Measurements from ENCODE around the gene PTPRG.
"Not testable (repeated sequence)": the region's sequence is repeated elsewhere in the genome, so short reads cannot be mapped to it uniquely, and the experiment has no call there.

The PTPRG gene

DNA sequence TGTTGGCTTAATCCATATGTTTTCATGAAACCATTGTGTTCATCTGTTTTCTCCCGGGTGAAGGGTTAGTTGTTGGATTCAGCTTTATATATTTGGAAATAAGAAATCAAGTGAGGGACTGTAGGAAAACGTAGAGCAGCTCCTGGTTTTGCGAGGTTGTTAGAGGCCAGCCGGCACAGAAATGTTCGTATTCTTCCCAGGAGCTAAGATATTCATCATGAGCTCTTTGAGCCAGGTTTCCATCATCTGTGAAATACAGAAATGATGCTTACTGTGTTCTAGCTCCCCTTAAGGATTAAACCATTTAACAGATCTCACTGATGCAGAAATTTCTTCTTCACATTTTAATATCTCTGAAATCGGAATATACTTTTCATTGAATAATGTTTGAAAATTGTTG is 235.5 kb downstream of the PTPRG start:
- no peak for DNase-seq (ENCODE audit: low read depth)

DNA sequence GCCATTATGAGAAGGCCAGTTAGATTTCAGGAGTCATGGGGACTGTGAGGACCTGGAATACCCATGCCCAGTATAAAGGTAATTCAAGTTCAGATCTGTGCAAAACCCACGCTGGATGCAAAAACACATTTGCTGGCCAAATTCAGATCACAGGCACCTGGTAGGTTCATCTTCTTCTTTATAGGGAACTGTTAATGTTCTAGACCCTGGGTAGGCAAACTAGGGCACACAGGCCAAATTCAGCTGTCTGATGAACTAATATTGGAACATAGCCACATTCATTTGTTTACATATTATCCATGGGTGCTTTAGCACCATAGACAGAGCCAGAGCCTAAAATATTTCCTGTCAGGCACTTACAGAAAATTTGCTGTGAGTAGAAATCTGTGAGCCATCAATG is 241.4 kb downstream of the PTPRG start:
- no peak for DNase-seq (ENCODE audit: low read depth)

DNA sequence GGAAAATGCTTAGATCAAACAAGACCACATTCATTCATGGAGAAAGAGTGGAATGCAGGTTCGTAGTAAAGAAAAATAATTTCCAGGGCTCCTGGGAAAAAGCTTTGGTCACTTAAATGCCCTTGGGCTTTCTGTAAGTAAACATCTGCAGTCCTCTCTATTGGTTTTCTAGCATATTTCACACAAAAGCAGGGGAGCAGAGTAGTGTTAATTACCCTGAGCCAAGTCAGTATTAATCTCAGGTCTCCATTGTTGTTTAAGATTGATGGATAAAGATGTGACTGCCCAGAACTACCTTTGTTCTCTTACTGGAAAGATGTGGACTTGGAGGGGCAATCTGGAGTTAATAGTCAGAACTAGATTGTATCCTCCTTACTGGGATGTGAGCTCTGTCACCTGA is 242.6 kb downstream of the PTPRG start:
- DNase-seq (ENCODE audit: low read depth), result no peak

DNA sequence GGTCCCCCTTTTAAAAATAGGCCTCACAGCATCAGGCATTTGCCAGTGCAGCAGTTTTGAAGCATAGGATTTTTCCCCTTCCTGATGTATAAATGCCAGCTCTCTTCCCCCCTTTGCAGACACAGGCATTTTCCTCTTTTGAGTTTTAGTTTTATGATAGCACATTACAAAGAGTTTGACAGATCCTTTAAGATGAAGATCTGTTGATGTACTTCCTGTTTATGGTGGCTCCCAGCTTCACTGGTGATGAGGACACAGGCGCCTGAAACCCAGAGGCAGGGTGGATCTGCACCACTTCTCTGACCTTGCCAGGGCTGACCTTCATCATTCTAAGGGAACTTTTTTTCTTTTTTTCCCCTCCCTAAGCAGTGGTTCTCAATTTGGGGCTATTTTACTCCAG is 243.4 kb downstream of the PTPRG start:
- DNase-seq (ENCODE audit: low read depth), result no peak

DNA sequence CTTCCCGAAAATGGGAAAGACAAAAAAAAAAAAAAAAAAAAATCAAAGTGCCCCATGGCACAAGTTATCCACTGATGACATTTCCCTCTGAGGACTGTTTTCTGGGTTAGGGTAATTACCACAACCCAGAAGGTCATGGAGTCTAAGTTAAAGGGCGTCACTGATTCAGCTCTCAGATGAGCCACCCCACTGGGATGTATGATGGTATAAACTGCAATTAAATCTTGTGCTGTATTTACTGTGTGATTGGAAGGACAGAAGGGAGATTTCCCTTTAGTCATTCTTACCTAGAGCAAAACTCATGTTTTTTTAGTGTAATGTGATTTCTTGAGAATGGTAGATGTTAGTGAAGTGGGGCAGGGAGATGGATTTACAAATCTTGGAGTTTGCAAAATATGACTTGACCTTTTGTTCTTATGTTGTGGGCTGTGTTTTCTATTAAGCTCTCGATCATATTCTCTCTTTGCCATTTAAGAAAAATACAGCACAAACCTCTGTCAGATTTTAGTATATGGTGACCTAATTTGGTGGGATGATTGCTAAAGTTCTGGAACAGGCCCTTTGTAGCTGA is 244.2 kb downstream of the PTPRG start:
- DNase-seq (ENCODE audit: low read depth), result peak; percentile 48

DNA sequence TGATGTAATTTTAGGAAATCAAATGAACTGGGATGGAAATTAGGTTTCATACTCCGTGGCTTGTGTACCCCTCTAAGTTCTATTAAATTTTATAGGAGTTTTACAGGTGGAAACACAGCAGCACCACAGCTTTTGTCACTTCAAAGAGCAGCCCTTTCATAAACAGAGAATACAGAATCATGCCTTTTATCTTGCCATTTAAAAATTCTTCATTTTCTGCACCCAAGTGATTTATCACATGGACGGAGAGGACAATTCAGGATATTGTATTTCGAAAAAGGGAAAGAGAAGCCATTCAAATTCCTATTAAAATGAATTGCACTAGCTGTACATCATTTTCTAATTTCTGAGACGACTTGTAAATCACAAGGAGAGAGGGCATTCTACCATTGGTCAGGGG is 245.4 kb downstream of the PTPRG start:
- DNase-seq (ENCODE audit: low read depth), result no peak

DNA sequence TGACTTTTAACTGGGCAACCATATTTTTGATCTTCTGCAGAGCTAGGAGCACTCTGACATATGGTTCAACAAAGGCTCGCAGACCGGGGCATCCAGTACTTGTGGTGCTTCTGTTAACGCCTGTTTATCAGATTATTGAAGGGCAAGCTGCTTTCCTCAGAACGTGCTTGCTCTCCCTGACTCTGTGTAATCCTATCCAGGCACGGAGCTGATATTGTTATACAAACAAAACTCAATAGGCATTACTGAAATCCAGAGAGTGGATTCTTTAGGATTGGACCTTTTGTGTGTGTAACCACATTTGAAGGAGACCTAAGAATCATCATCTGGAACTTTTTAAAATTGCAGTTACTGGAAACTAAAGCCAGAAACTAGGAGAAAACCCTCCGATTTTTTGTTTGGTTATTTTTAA is 246.5 kb downstream of the PTPRG start:
- DNase-seq (ENCODE audit: low read depth), result peak; percentile 71

DNA sequence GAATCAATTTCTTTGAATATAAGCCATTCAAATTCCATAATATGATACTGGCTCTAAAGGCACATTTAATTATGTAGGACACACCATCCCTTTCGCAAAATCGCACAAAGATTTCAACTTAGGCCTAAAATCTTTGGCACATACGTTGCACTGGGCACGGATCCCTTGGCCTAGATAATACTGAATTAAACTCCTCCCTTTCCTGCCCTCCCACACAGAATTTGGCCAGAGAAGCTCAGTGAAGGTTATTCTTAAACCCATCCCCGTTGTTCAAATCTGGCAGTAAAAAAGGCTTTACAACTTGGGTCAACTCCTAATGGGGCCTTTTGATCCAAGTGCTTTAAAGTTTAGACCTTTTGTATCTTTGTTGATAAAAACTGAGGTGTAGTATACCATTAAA is 247.2 kb downstream of the PTPRG start:
- peak; percentile 78 for DNase-seq (ENCODE audit: low read depth)

DNA sequence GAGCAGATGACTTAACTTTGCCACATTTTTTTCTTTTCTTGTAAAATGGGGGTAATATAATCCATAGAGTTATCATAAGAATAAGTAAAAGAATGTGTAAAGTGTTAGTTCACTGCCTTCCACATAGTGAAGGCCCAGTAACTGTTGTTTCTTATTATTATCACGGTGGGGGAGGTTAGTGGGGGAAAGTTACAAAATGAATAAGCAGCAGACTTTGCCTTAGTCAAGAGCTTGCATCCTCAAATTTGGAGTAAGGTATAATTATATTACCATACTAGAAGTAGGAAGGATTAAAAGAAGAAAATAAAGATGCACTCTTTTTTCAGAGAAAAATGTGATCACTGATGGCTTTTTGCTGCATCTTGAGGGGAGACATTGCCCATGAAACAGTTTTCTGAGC is 247.6 kb downstream of the PTPRG start:
- DNase-seq (ENCODE audit: low read depth), result no peak

DNA sequence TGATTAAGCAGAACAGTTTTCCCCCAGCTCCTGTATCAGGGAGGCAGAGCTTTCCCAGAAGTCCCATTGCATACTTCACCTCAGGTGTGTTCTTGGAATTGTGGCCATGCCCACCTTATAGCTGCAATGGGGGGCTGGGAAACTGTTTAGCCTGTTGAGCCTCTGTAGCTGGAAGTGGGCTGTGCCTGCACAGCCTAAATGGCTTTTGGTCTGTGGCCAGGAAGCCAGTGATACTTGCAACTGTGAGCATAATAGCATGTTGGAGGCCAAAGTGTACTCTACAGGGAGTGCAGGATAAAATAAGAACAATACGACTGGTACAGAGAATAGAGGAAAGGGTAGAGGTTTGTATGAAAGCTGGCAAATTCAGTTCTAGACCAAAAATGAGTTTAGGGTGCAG is 248.5 kb downstream of the PTPRG start:
- DNase-seq (ENCODE audit: low read depth), result no peak

DNA sequence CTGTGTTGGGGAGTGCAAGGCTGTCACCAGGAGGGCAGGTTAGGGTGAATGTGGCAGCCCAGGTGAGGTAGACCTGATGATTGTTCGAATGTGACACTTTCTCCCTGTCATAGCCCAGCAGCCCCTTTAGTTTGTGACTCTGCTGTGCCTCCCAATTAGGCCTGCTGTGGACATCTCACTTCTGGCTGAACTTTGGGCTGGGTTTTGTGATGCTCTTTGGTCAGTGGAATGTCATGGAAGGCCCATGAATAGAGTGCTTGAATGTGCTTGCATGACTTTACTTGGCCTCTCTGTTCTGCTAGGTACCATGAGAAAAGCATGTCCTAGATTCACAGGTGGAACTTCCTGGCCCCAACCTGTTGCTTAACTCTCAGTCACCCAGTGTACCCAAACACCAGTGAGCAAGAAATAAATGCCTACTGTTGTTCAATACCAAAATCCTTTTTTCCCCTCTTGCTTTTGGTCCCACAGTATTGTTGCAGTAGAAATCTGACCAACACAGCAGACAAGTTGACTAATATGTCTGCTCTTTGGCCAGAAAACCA is 249.7 kb downstream of the PTPRG start:
- no peak for DNase-seq (ENCODE audit: low read depth)

DNA sequence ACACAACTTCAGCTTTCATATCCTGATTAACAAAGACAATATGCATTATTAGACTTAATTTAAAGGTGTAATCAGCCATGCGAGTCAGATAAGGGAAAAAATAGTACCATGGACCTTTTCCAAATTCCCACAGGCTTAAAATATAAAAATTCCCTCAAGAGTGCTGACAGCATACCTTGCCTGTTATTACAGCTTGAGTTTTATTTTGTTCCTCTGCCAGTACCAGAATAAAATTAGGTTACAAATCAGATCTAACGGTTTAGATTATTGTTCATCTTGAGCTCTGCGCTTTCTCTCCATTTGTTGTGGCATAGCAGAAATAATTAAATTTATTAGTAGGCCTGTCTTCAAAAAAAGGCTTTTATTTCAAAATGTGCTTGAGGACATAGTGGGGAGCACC is 250.3 kb downstream of the PTPRG start:
- DNase-seq (ENCODE audit: low read depth), result no peak

DNA sequence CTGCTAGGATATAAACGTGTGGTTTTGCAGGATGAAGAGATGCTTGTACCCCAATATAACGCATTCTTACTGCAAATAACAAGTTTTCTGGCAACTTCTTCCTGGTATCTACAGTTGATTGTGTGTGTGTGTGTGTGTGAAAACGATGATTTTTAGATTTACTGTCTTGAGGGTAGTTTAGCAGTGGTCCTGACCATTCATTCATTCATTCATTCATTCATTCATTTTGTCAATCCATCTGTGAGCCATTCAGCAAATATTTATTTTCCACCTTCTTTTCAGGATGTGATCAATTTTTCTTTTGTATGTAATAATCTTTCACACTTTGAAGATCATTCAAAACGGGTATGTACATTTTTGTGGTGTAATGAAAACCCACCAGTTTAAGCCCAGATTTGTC is 250.7 kb downstream of the PTPRG start:
- no peak for DNase-seq (ENCODE audit: low read depth)

DNA sequence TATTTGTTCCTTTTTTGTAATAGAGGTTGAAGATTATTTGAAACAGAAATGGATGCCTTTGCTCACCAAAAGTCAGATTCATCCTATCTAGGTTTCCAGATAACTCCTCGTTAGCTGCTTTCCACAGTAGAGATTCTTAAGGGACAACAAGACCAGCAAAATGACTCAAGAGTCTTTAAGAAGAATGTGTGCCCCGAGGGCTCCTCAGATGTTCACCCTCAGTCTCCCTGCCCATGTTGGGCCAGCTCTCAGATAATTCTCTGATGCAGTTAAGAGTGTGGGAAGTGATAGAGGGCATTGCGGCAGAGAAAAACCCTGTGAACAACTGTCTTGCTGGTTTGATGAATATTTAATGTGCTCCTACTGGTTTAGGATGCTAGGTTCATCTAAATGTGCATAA is 251.1 kb downstream of the PTPRG start:
- DNase-seq (ENCODE audit: low read depth), result no peak

DNA sequence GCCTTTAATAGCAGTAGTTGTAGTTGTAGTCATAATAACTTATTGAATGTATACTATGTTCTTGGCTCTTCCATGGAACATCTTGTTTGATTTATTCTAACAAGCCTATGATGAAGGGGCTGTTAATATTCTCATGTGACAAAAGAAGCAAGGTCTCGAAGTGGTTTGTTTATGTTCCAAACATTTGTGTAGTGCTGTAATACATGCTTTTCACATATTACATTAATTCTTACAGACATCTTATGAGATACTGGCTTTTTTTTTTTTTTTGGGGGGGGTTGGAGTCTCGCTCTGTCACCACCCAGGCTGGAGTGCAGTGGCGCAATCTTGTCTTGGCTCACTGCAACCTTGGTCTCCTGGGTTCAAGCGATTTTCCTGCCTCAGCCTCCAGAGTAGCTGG is 252.3 kb downstream of the PTPRG start:
- DNase-seq (ENCODE audit: low read depth), result peak; percentile 67

DNA sequence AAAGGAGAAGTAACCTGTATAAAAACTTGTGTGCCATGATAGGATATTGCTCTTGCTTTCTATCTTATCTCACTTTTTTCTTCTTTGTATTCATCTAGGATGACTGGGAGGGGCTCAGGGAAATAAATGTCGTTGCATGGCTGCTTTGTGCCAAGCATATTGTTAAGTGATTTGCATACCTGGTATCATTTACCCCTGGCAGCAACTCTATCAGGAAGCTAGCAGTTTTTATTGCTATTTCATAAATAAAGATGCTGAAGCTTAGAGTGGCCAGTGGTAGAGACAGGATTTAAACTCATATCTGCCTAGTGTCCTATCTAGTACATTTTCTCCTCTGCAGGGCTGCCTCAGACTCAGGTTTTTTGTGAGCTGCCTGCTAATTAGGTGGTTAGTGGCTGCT is 253.3 kb downstream of the PTPRG start:
- DNase-seq (ENCODE audit: low read depth), result no peak

DNA sequence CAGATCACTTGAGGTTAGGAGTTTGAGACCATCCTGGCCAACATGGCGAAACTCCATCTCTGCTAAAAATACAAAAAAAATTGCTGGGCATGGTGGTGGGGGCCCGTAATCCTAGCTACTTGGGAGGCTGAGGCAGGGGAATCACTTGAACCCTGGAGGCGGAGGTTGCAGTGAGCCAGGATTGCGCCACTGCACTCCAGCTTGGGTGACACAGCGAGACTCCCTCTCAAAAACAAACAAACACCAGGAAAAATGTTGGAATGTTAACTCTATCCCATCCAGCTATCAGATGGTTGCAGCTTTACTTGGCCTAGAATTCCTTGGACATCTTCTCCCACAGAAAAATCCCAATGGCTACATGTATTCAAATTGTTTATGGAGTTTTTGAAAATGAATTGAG is 254.9 kb downstream of the PTPRG start:
- not testable (repeated sequence) for DNase-seq (ENCODE audit: low read depth)

DNA sequence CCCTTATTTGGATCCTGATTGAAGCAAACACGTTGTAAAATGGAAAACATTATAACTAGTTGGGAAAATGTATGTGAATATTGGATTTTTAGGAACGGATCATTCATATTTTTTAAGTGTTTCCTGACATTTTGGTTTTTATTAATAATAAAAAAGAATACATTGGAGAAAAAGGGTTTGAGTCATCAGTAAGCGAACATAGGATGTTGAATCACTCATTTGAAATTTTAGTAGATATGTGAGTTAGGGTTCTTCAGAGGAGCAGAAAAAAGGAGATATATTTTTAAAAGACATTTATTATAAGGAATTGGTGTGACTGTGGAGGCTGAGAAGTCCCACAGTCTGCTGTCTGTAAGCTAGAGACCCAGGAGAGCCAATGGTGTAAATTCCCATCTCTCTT is 258.5 kb downstream of the PTPRG start:
- DNase-seq (ENCODE audit: low read depth), result no peak

DNA sequence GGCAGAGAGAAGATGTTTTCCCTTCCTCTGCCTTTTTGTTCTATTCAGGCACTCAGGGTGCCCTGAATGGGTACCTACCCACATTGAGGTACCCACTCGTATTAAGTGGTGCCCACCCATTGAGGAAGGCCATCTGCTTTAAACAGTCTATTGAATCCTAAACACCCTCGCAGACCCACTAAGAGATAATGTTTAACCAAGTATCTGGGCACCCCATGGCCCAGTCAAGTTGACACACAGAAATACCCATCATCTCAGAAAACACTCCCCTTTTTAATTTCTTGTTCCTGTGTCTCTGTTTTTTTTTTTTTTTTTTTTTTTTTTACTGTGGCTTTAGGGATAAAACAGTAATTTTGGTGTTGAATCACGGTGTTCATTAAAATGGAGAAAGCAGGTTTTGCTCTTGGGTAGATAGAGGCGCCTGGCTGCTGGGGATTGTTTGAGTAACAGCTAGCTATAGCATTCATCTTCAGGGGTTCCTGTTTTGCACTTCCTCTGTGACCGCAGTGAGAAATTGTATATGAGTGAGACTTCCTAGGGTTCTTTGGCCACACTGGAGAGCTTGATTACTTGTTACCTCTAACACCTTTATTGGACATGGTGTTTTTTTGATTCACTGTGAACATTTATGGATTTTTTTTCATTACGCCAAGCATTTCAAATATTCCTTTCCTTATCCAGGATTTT is 259.1 kb downstream of the PTPRG start:
- DNase-seq (ENCODE audit: low read depth), result no peak

DNA sequence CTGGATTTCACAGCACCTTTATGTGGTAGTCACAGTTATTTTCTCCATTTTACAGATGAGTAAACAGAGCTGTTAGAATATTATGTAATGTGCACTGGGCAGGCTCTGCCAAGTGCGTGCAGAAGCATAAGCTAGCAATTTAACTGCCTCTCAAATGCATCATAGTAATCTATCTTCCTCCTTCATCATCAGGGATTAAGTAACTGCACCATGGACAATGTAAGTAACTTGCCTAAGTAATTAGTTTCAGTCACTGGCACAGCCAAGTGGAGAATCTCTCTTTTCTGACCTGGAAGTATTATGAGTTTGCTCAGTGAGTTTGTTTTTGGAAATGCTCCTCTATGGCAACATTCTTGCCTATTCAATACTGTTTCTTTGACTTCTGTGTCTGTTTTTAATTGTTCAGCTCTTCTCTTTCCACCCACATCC is 260.5 kb downstream of the PTPRG start:
- DNase-seq (ENCODE audit: low read depth), result peak; percentile 40

DNA sequence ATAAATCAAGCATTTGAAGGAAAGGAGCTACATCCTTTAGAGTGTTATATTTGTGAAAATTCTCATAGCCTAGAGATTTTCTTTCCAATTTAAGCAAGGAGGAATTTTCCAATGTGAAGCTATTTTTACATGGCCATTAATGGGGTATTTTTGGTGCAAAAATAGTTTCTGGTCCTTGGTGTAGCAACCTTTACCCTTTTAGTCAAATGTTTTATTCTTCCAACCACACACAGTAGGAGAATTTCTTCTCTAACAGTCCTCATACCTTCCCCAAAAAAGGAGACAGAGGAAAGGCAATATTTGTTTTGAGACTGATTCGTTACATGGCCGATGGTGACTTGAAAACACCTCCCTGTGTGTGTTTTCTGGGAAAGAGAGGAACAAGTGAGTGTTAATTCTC is 261.2 kb downstream of the PTPRG start:
- no peak for DNase-seq (ENCODE audit: low read depth)

DNA sequence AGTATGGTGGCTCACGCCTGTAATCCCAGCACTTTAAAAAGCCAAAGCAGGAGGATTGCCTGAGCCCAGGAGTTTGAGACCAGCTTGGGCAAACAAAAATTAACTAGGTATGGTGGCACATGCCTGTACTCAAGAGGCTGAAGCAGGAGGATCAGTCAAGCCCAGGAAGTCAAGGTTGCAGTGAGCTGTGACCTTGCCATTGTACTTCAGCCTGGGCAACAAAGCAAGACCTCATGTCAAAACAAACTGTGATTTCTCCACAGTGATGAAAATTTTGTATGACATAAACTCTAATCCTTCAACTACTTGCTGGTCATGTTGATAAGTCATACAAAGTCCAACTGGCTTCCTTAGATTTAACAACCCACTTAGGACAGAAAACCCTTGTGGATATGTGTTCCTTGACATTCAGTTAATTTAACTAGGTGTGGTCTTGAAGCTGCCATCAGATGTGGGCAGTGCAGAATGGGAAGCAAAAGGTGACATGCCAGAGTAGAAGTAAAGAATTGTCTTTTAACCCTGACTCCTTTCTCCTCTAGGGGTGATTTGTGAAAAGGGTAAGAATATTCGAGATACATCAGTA is 263.3 kb downstream of the PTPRG start:
- no peak for DNase-seq (ENCODE audit: low read depth)

DNA sequence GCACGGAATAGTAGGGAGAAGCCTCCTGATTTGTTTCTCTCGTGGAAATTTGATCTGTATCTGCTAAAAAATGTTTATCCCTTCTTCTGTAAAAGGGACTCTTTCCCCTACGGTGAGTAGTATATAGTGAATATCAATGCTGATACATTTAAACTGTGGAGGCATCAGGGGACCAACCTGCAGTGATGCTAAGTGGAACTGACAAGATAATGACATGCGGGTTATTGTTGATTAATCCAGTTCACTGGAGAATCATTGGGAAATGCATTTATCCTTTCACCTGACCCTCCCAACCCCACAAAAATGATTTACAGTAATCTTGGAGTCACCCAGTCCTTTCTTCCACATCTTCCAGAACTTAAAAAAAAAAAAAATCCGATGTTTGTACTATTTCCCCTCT is 264.8 kb downstream of the PTPRG start:
- no peak for DNase-seq (ENCODE audit: low read depth)

All from fibroblast of the conjunctiva (primary cell).